ENCODE measurements around the gene GALT.

DNA sequence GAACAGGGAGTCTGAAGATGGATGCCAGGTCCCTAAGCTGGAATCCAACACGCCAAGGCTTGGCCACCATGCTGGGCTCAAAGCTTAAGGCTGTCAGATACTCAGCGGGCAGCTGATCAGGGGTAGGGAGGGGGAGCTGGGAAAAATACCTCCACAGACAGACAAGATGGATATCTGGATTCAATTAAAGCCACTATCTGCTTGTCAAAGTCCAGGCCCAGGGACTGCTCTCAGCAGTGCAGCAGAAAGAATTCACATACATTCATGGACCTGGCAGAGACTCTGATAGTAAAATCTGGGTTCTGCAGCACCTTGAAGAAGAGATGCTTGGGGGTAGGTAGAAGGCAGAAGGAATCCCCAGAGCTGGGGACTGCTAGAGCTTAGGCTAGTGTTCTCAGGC, 31.3 kb upstream of the GALT start:
- TF ChIP-seq, protein P1, sequence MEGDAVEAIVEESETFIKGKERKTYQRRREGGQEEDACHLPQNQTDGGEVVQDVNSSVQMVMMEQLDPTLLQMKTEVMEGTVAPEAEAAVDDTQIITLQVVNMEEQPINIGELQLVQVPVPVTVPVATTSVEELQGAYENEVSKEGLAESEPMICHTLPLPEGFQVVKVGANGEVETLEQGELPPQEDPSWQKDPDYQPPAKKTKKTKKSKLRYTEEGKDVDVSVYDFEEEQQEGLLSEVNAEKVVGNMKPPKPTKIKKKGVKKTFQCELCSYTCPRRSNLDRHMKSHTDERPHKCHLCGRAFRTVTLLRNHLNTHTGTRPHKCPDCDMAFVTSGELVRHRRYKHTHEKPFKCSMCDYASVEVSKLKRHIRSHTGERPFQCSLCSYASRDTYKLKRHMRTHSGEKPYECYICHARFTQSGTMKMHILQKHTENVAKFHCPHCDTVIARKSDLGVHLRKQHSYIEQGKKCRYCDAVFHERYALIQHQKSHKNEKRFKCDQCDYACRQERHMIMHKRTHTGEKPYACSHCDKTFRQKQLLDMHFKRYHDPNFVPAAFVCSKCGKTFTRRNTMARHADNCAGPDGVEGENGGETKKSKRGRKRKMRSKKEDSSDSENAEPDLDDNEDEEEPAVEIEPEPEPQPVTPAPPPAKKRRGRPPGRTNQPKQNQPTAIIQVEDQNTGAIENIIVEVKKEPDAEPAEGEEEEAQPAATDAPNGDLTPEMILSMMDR (IDR thresholded peaks at IDR 0.05) = no peak
- TF ChIP-seq POLR2A (IDR thresholded peaks at IDR 0.05) (no peak), EP300 (IDR thresholded peaks at IDR 0.05) (no peak)
